Ramos (cell line): ENCODE measurements around the gene COA3.

Source experiments
- in situ Hi-C: fragments of 300-500 bp; cut with MboI; formaldehyde crosslinking; loops from one replicate; pipeline ENCODE4 v1.14.3; 2022; ENCODE audit warnings: low sequenced_read_pairs; ENCODE audit not compliant: unreplicated experiment

The COA3 gene

GRCh38 chr17:42783791-42784138 lies 14.7 kb downstream of the COA3 start:
- in situ Hi-C loops = no loop called here

- in situ Hi-C loops = no loop called here
These were observed 15.3 kb downstream of the COA3 start for GRCh38 chr17:42783062-42783790.

GRCh38 chr17:42782166-42783061 lies 16.1 kb downstream of the COA3 start:
- in situ Hi-C loops = no loop called here

- in situ Hi-C loops = no loop called here
These were observed 16.8 kb downstream of the COA3 start for GRCh38 chr17:42781639-42782165.

- in situ Hi-C loops = no loop called here
These were observed 17.5 kb downstream of the COA3 start for GRCh38 chr17:42780851-42781638.

DNA sequence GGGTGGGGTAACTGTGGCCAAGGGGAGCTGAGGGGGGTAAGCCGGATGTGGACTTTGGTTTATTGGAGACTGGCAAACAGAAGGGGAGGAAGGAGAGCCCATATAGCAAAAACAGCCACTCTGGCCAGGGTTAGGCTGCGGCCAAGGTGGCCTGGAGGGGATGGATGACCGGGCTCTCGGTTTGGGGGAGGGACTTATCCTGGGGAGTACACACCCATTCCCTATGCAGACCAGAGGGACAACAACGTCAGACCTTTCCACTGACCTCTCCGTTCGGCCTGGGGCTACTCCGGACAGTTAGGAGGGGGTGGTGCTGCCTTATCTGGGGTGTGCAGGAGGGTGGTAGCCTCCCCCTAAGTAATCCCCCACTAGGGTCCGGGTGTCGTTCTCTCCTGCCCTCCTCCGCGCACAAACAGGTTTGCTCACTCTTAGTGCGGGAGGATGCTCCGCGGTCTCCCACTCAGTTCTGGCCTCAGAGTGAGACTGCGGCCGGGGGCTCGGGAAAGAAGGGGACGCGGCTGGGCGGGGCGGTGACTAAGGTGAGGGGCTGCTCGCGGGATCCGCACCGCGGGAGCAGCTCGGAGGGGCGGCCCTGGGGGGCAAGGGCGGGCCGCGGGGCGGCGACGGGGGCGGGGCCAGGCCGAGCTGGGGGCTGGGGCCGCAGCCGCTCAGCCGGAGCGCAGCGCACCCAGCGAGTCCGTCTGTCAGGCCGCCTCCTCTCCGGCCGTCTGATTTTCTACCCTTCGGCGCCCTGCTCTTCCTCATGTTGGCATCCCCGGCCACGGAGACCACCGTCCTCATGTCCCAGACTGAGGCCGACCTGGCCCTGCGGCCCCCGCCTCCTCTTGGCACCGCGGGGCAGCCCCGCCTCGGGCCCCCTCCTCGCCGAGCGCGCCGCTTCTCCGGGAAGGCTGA lies 18.3 kb downstream of the COA3 start, which contains the start of gene WNK4:
WNK4 (plus strand) TSS at position 675 of the 915 bp plus-strand sequence; CDS start at position 764, 89 bp downstream.
- in situ Hi-C loops = no loop called here

GRCh38 chr17:42779304-42779935 lies 19.1 kb downstream of the COA3 start:
- in situ Hi-C loops = no loop called here

- in situ Hi-C loops = no loop called here
These were observed 19.9 kb downstream of the COA3 start for GRCh38 chr17:42778570-42778969.

DNA sequence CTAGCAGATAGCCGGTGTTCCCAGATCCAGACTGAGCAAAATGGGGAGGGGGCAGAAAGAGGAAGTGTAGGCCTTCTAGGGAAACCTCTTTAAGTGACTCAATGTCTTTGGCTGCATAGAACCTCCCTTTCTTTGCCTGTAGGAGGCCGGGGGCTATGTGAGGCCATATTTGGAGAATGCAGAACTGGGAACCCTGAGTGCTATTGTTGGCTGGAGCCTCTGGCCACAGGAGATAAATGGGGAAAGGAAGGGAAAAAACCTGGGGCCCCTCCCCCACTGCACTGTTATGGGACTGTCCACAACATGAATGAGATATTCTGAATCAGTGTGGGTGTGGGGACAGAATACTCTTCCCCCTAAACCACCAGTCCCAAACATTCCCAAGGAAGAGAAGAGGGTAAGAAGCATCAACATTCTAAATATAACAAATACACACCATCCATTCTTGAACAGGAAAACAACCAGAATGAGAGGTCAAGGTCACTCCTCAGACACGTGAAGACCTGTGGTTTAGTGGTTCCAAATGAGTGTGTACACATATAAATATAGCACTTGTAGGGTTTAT lies 22.9 kb downstream of the COA3 start:
- in situ Hi-C loops = no loop called here

- in situ Hi-C loops = no loop called here
These were observed 24.3 kb downstream of the COA3 start for GRCh38 chr17:42774066-42774745.

DNA sequence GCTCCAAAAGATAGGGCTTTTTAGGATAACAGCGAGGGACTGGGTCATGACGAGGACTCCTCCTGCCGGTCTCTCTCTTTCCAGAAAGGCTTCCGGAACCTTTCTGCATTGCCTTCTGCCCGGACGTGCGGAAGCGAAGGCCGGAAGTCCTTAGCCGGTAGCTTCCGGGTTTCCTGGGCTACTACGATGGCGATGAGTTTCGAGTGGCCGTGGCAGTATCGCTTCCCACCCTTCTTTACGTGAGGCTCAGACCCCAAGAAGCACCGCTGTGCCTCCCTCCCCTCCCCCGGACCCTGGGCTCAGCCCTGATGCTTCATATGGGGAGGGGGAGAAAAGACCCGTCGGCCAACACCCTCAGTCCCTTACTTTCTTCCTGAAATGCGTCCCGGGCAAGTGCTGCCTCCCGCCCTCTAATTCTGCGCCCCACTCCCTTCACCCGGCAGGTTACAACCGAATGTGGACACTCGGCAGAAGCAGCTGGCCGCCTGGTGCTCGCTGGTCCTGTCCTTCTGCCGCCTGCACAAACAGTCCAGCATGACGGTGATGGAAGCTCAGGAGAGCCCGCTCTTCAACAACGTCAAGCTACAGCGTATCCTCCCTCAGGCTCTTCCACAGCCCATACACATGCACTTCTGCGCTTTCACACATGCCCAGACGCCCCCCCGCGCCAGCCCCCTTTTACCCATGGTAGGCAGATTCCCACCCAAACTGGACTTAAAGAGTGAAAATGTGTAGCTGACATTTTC lies 25.0 kb downstream of the COA3 start, which contains the start of gene VPS25:
VPS25 (plus strand) TSS at position 160 of the 746 bp plus-strand sequence; CDS start at position 187, 27 bp downstream.
- in situ Hi-C loops = no loop called here

DNA sequence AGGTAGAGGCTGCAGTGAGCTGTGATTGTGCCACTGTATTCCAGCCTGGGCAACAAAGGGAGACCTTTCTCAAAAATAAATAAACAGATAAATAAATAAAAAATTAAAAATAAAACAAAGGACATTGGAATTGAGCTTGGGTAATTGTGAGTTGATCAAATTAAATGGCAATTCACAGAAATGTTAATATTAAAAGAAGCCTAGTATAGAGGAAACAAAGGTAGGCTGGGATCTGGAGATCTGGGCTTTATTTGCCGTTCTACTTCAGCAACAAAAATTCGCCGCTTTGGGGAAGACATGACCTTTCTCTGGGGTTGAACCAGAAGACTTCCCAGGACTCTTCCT lies 25.6 kb downstream of the COA3 start:
- in situ Hi-C loops = no loop called here

- in situ Hi-C loops = loop anchor here (10.0 kb wide), 1 partner anchor 195 kb away; the partner anchor contains the start of gene PSMC3IP
These were observed 28.5 kb downstream of the COA3 start for GRCh38 chr17:42769964-42770363.

GRCh38 chr17:42768006-42768405 lies 30.5 kb downstream of the COA3 start:
- in situ Hi-C loops = loop anchor here (10.0 kb wide), 1 partner anchor 193 kb away; the partner anchor contains the start of gene PSMC3IP

DNA sequence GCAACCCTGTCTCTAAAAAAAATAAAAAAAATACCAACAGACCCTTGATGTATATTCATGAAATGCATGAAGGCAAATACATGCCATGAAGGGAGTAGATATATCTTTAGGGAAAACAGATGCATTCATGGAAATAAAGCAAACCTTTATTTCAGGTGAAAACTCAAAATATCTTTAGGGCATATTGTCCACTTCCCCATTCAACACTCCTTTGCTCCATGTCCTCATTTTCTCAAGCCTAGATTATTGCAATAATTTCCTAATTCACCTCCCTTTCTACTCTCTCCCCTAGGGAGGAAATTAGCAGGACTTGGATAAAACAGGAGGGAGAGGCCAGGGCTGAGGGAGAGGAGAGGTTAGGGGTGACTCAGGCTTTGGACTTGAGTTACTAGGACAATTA lies 31.0 kb downstream of the COA3 start:
- in situ Hi-C loops = loop anchor here (10.0 kb wide), 1 partner anchor 193 kb away; the partner anchor contains the start of gene PSMC3IP

GRCh38 chr17:42766124-42766523 lies 32.4 kb downstream of the COA3 start:
- in situ Hi-C loops = loop anchor here (10.0 kb wide), 1 partner anchor 191 kb away; the partner anchor contains the start of gene PSMC3IP

- in situ Hi-C loops = loop anchor here (10.0 kb wide), 1 partner anchor 187 kb away; the partner anchor contains the start of gene PSMC3IP
These were observed 36.9 kb downstream of the COA3 start for GRCh38 chr17:42761638-42762037.
